HepG2 (cell line): ENCODE measurements around the gene TMEM14C. TPM values are rescaled to one million over a fixed set of nuclear protein-coding genes. Genes with fewer than 3 reads are reported as not detected.

Source experiments
- HHEX ChIP-seq: IDR thresholded peaks from 2 replicates; pipeline ENCODE4 v1.6.1; 2016; ENCODE audit warnings: control low read depth
- KMT2B ChIP-seq: IDR thresholded peaks from 2 replicates; pipeline ENCODE4 v1.6.1; 2016; ENCODE audit warnings: missing genetic modification reagents, missing compliant biosample characterization
- MYNN ChIP-seq: sonication (generic); formaldehyde crosslinking; IDR thresholded peaks from 2 replicates; pipeline ENCODE4 v1.4.0; 2020; ENCODE audit warnings: mild to moderate bottlenecking, low read depth, missing genetic modification reagents
- NKX3-1 ChIP-seq: sonication (generic); formaldehyde crosslinking; IDR thresholded peaks from 2 replicates; pipeline ENCODE4 v1.5.0; 2020; ENCODE audit warnings: missing genetic modification reagents
- NR2C2 ChIP-seq: sonication (generic); formaldehyde crosslinking; IDR thresholded peaks from 2 replicates; pipeline ENCODE4 v1.4.0; 2020; ENCODE audit warnings: missing genetic modification reagents, mild to moderate bottlenecking, moderate library complexity, borderline replicate concordance
- PCBP1 ChIP-seq: fragments of 200-400 bp; formaldehyde crosslinking; IDR thresholded peaks from 2 replicates; pipeline ENCODE4 v1.6.1; 2017; ENCODE audit warnings: mild to moderate bottlenecking, low read depth, low read length, borderline replicate concordance
- REPIN1 ChIP-seq: sonication (generic); formaldehyde crosslinking; IDR thresholded peaks from 2 replicates; pipeline ENCODE4 v1.8.0; 2022; ENCODE audit warnings: missing genetic modification reagents, low read depth, mild to moderate bottlenecking, borderline replicate concordance
- SSRP1 ChIP-seq: IDR thresholded peaks from 2 replicates; pipeline ENCODE4 v1.6.1; 2016; ENCODE audit warnings: control low read depth
- WIZ ChIP-seq: sonication (generic); formaldehyde crosslinking; IDR thresholded peaks from 2 replicates; pipeline ENCODE4 v1.5.1; 2020; ENCODE audit warnings: mild to moderate bottlenecking, missing genetic modification reagents
- XBP1 ChIP-seq: sonication (generic); formaldehyde crosslinking; IDR thresholded peaks from 2 replicates; pipeline ENCODE4 v1.5.0; 2020; ENCODE audit warnings: missing genetic modification reagents
- ZNF136 ChIP-seq: sonication (generic); formaldehyde crosslinking; IDR thresholded peaks from 2 replicates; pipeline ENCODE4 v1.8.1; 2022; ENCODE audit warnings: low read depth, mild to moderate bottlenecking, moderate library complexity, missing genetic modification reagents
- ZNF282 ChIP-seq: fragments of 450-650 bp; IDR thresholded peaks from 2 replicates; pipeline ENCODE4 v1.6.1; 2018; ENCODE audit not compliant: partially characterized antibody
- ZNF550 ChIP-seq: sonication (generic); formaldehyde crosslinking; IDR thresholded peaks from 2 replicates; pipeline ENCODE4 v1.4.0; 2020; ENCODE audit warnings: mild to moderate bottlenecking, missing genetic modification reagents, borderline replicate concordance
- ZNF720 ChIP-seq: sonication (generic); formaldehyde crosslinking; IDR thresholded peaks from 2 replicates; pipeline ENCODE4 v1.4.0; 2020; ENCODE audit warnings: missing genetic modification reagents
- ZSCAN22 ChIP-seq: sonication (generic); formaldehyde crosslinking; IDR thresholded peaks from 2 replicates; pipeline ENCODE4 v1.4.0; 2020; ENCODE audit warnings: mild to moderate bottlenecking, missing genetic modification reagents
- ZSCAN5A ChIP-seq: sonication (generic); formaldehyde crosslinking; IDR thresholded peaks from 2 replicates; pipeline ENCODE4 v1.8.0; 2022; ENCODE audit warnings: mild to moderate bottlenecking, missing genetic modification reagents, borderline replicate concordance
- ZXDC ChIP-seq: sonication (generic); formaldehyde crosslinking; IDR thresholded peaks from 2 replicates; pipeline ENCODE4 v1.5.0; 2020; ENCODE audit warnings: mild to moderate bottlenecking, missing genetic modification reagents
- polyA plus RNA-seq, 8 experiments: library from polyadenylated mRNA; depleted of rRNA in 3 of 8; stranded (reverse) in 7 of 8; unstranded in 1 of 8; fragments of >200 nt; fragmentation: Illumina TruSeq in 4 of 8; extraction: Trizol in 4 of 8; gene quantifications; 2 replicates each; pipeline versions ENCODE4 v1.2.1 to v1.2.3, GENCODE V29; 2011 to 2016; ENCODE audit warnings: low read depth in 4 of 8, missing spikeins in 1 of 8, mixed read lengths in 1 of 8; ENCODE audit not compliant: insufficient read depth in 1 of 8
- total RNA-seq, 5 experiments: library from RNA; depleted of rRNA; stranded (reverse); fragments of >200 nt; fragmentation: Illumina TruSeq; extraction: Trizol; gene quantifications; 2 replicates each; pipeline ENCODE4 v1.2.3, GENCODE V29; 2016; ENCODE audit warnings: low read depth in 1 of 5
- TF ChIP-seq, protein P1 (sequence below): sonication (generic); formaldehyde crosslinking; IDR thresholded peaks from 2 replicates; pipeline ENCODE4 v1.5.1; 2020; ENCODE audit warnings: missing genetic modification reagents, mild to moderate bottlenecking, borderline replicate concordance
- TF ChIP-seq, protein P2 (sequence below): sonication (generic); formaldehyde crosslinking; IDR thresholded peaks from 2 replicates; pipeline ENCODE4 v1.5.0; 2020; ENCODE audit warnings: missing genetic modification reagents
- TF ChIP-seq, protein P3 (sequence below): sonication (generic); formaldehyde crosslinking; IDR thresholded peaks from 2 replicates; pipeline ENCODE4 v1.4.0; 2020; ENCODE audit warnings: missing genetic modification reagents, borderline replicate concordance

Gene TMEM14C
- total and polyA plus RNA-seq, 2 of the 13 experiments (the other 11 are each of a cell fraction or from before 2014, with no cell fraction given), result 184 TPM

DNA sequence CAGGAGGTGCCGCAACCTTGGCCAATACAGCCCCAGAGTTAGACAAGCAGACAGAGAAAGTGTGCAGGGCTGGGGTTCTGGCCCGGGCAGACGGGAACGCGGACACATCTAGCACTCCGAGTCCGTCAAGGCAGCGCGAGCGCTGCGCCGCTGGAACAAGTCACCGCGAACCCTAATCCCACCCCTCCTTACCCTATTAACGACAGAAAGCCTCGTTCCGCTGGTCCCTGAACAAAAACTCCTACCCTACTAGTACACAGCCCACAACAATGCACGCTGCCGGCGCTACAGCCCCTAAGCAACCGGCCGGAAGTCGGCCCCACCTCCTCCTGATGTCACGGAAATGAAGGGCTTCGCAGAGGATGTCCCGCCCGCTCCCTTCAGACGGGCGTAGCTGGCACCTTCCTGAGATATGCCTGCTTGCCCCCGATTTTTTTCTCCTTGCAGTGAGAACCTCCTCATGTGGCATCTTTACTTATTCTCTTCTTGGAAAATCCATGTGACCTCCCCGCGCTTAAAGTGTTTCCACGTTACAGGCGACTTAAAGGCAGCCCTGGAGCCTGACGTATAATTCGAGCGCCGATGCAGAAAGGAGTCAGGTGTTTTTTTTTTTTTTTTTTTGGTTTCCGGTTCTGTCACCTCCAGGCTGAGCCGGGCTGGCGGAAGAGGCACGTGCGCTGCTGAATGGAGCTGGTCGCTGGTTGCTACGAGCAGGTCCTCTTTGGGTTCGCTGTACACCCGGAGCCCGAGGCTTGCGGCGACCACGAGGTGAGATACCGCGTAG, 28.4 kb upstream of the TMEM14C start, which contains the start of the genes C6orf52 and PAK1IP1 (continued):
- no peak for TF ChIP-seq XBP1
- no peak for TF ChIP-seq ZNF282
- peak; percentile 81; the same call in 1 of the 2 replicates for TF ChIP-seq ZSCAN5A (CRISPR knock-in tag)
- TF ChIP-seq ZNF550, result no peak
- TF ChIP-seq WIZ, result 0 out of 2 replicates have a peak, but pooled peaks have one; percentile 33
- TF ChIP-seq ZSCAN22 (CRISPR knock-in tag), result no peak
- TF ChIP-seq SSRP1 (CRISPR knock-in tag), result peak; percentile 34; the same call in 1 of the 2 replicates
- TF ChIP-seq ZNF720 (CRISPR knock-in tag), result no peak
- peak; percentile 88 for TF ChIP-seq NR2C2 (CRISPR knock-in tag)
- TF ChIP-seq MYNN (CRISPR knock-in tag), result peak; percentile 87; the same call in 1 of the 2 replicates
- peak; percentile 32; the same call in 1 of the 2 replicates for TF ChIP-seq HHEX (CRISPR knock-in tag)
- TF ChIP-seq, protein P1, sequence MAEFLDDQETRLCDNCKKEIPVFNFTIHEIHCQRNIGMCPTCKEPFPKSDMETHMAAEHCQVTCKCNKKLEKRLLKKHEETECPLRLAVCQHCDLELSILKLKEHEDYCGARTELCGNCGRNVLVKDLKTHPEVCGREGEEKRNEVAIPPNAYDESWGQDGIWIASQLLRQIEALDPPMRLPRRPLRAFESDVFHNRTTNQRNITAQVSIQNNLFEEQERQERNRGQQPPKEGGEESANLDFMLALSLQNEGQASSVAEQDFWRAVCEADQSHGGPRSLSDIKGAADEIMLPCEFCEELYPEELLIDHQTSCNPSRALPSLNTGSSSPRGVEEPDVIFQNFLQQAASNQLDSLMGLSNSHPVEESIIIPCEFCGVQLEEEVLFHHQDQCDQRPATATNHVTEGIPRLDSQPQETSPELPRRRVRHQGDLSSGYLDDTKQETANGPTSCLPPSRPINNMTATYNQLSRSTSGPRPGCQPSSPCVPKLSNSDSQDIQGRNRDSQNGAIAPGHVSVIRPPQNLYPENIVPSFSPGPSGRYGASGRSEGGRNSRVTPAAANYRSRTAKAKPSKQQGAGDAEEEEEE (CRISPR knock-in tag), result no peak
- TF ChIP-seq, protein P2, sequence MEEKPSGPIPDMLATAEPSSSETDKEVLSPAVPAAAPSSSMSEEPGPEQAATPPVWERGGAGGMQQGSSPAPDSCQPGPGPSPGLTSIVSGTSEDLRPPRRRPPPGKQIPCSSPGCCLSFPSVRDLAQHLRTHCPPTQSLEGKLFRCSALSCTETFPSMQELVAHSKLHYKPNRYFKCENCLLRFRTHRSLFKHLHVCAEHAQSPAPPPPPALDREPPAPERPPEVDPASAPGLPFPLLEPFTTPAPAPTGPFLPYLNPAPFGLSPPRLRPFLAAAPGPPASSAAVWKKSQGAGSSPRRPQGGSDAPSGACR, result peak; percentile 57; the same call in 1 of the 2 replicates
- TF ChIP-seq ZNF136 (CRISPR knock-in tag), result peak; percentile 89
- peak; percentile 53; the same call in 1 of the 2 replicates for TF ChIP-seq PCBP1
- peak; percentile 98 for TF ChIP-seq KMT2B
- TF ChIP-seq ZXDC (CRISPR knock-in tag), result no peak; the same call in 1 of the 2 replicates
- peak; percentile 77 for TF ChIP-seq NKX3-1
- TF ChIP-seq, protein P3, sequence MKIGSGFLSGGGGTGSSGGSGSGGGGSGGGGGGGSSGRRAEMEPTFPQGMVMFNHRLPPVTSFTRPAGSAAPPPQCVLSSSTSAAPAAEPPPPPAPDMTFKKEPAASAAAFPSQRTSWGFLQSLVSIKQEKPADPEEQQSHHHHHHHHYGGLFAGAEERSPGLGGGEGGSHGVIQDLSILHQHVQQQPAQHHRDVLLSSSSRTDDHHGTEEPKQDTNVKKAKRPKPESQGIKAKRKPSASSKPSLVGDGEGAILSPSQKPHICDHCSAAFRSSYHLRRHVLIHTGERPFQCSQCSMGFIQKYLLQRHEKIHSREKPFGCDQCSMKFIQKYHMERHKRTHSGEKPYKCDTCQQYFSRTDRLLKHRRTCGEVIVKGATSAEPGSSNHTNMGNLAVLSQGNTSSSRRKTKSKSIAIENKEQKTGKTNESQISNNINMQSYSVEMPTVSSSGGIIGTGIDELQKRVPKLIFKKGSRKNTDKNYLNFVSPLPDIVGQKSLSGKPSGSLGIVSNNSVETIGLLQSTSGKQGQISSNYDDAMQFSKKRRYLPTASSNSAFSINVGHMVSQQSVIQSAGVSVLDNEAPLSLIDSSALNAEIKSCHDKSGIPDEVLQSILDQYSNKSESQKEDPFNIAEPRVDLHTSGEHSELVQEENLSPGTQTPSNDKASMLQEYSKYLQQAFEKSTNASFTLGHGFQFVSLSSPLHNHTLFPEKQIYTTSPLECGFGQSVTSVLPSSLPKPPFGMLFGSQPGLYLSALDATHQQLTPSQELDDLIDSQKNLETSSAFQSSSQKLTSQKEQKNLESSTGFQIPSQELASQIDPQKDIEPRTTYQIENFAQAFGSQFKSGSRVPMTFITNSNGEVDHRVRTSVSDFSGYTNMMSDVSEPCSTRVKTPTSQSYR (CRISPR knock-in tag), result peak; percentile 41; the same call in 1 of the 2 replicates
- peak; percentile 97 for TF ChIP-seq REPIN1 (CRISPR knock-in tag)
